Adrenal gland (tissue), 12 donors: ENCODE results near the gene CNNM4. TPM values are rescaled to one million over a fixed set of nuclear protein-coding genes. Genes with fewer than 3 reads are reported as not detected.

Experiments
- DNase-seq, 7 donors: peaks; one replicate each; pipeline ENCODE4 v3.0.0-alpha.2; 2019 to 2020
- H3K27ac ChIP-seq, 5 donors: fragments of 200-600 bp; sonication (generic) in 4 of 5; 1 replicate in 3 of 5; 2 replicates in 2 of 5; pipeline versions ENCODE4 v1.5.1 to v1.8.0; 2016 to 2020; ENCODE audit warnings: mild to moderate bottlenecking in 1 of 5
- H3K27me3 ChIP-seq: fragments of 200-600 bp; 2 replicates; pipeline ENCODE4 v1.8.0; 2021
- H3K36me3 ChIP-seq, 2 donors: fragments of 200-600 bp; replicated peaks in 1 of 2; 1 replicate in 1 of 2; 2 replicates in 1 of 2; pipeline versions ENCODE4 v1.5.1 to v1.8.0; 2018 to 2022
- H3K4me1 ChIP-seq, 2 donors: fragments of 200-600 bp; replicated peaks in 1 of 2; 1 replicate in 1 of 2; 2 replicates in 1 of 2; pipeline versions ENCODE4 v1.5.1 to v1.8.0; 2018 to 2021
- H3K4me3 ChIP-seq, 4 donors: fragments of 200-600 bp; sonication (generic) in 3 of 4; one replicate each; pipeline ENCODE4 v1.5.1; 2016 to 2018
- H3K9me3 ChIP-seq, 3 donors: fragments of 200-600 bp; sonication (generic) in 1 of 3; replicated peaks in 1 of 3; 1 replicate in 2 of 3; 2 replicates in 1 of 3; pipeline versions ENCODE4 v1.5.1 to v1.8.0; 2016 to 2021
- CTCF ChIP-seq, 6 experiments: fragments of 450-650 bp in 4 of 6; fragments of 200-600 bp in 2 of 6; sonication (generic) in 1 of 6; IDR thresholded peaks; 1 replicate in 5 of 6; 2 replicates in 1 of 6; pipeline versions ENCODE4 v1.5.1 to v1.8.0; 2016 to 2021; ENCODE audit warnings: antibody characterized with exemption in 6 of 6, mild to moderate bottlenecking in 2 of 6, moderate library complexity in 1 of 6
- POLR2A ChIP-seq, 2 donors: fragments of 450-650 bp; IDR thresholded peaks; one replicate each; pipeline ENCODE4 v1.6.1; 2017; ENCODE audit warnings: antibody characterized with exemption in 2 of 2, mild to moderate bottlenecking in 2 of 2, moderate library complexity in 1 of 2
- WGBS, 4 donors: extraction: QIAGEN DNeasy Blood & Tissue Kit in 2 of 4; methylation state at CpG; one replicate each; pipeline versions ENCODE4 v1.1.5 to v1.1.7; 2013 to 2017; 5-methylcytosine and 5-hydroxymethylcytosine counted together
- intact Hi-C, 2 donors: fragments of 100-400 bp; cut with DNase I; formaldehyde crosslinking; loops; one replicate each; pipeline versions ENCODE4 v1.14.1 to v1.15.0; 2022 to 2023
- polyA plus RNA-seq, 3 donors: library from polyadenylated mRNA; stranded (reverse); fragments of 200-250 nt in 2 of 3; fragments of 350-450 nt in 1 of 3; fragmentation: Illumina TruSeq in 1 of 3; extraction: RNeasy Lipid Tissue Mini Kit (QIAGEN cat#74804) in 1 of 3; gene quantifications; one replicate each; pipeline ENCODE4 v1.2.3, GENCODE V29; 2013 to 2014
- total RNA-seq, 9 donors: library from RNA; depleted of rRNA in 4 of 9; stranded (reverse); fragments of >200 nt in 4 of 9; fragments of 120-200 nt in 1 of 9; fragmentation: NEBNext Ultra II Directional in 1 of 9; extraction: Animal tissue kit (Norgen Biotek cat#: 25700) in 1 of 9; gene quantifications; one replicate each; pipeline versions ENCODE4 v1.1.0 to v1.2.4, GENCODE V29; 2013 to 2023
- donor health status: healthy with polysubstance abuse.
- donor health status: Bipolar disorder and iron deficiency.
- donor health status: DM: yes; HTN: yes; CAD: no.
- donor health status: DM: no; HTN: no; CAD: no.
- donor health status: DM: no; HTN: no; CAD: no.
- donor health status: DM: yes; HTN: yes; CAD: no.

The CNNM4 gene
- total and polyA plus RNA-seq, 12 donors = 2.2 to 7.7 (median 4.4) TPM

DNA sequence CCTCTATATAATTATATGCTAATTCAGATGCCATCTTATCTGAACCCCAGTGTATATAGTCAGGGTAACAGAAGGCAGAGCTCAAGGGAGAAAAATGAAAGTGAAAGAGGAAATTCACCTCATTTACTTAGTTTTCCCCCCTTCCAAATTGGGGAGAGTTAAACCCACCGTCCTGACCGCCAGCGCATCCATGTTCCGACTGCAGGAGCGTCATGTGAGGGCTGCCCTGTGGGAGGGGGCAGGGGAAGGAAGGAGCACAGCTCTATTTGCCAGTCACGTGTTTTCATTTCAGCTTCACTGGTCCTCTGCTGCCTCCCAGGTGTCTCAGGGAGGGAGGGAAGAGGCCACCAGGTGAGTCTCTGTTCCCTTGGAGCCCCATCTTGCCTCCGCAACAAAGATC lies 13.2 kb downstream of the CNNM4 start:
- no peaks in the 10 kb centered on the region for H3K27me3 ChIP-seq
- intact Hi-C loops = no loop called here
- no peak overlapping the region for H3K4me3 ChIP-seq
- no peak for DNase-seq
- no peak overlapping the region for H3K27ac ChIP-seq
- H3K36me3 ChIP-seq = no peaks in the 10 kb centered on the region
- TF ChIP-seq POLR2A (IDR thresholded peaks at IDR 0.05) (no peak), CTCF (IDR thresholded peaks at IDR 0.05) (no peak)
- H3K9me3 ChIP-seq = no peaks in the 10 kb centered on the region
- H3K4me1 ChIP-seq = no peaks in the 10 kb centered on the region
- 68 to 82% (median 75%) methylated on average over 7 of the region's 7 CpGs for WGBS, 4 donors

GRCh38 chr2:96775160-96775559 lies 14.5 kb downstream of the CNNM4 start:
- 0 to 93% (median 25%) methylated on average over 1 of the region's 1 CpG for WGBS, 4 donors
- no peaks in the 10 kb centered on the region for H3K4me1 ChIP-seq

DNA sequence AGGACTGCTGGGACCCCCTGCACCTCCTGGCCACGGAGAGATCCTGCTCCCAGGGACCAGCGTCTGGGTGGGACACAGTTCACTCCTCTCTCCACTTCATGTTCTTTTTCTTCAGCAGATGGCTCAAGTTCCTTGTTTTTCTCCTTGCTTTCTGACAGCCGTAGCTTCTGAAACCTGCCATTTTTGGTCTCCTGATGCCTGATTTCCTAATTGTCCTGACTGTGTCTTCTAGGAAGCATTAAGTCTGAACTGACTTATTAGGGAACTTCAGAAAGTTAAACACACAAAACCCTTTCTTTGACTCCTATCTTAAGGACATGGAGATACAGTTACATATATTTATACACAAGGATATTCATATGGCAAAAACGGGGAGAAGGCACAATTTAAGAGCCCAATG lies 22.7 kb downstream of the CNNM4 start:
- intact Hi-C loops = no loop called here
- WGBS, 4 donors = 66 to 79% (median 74%) methylated on average over 4 of the region's 4 CpGs

More at GRCh38 chr2:96775160-96775559, 14.5 kb downstream of the CNNM4 start:
- DNase-seq = no peak
- Histone ChIP-seq H3K27me3 (no peaks in the 10 kb centered on the region), H3K36me3 (no peaks in the 10 kb centered on the region), H3K4me3 (no peak overlapping the region), H3K27ac (no peak overlapping the region), H3K9me3 (no peaks in the 10 kb centered on the region)
- intact Hi-C loops = no loop called here
- no peak for TF ChIP-seq POLR2A (IDR thresholded peaks at IDR 0.05)
- TF ChIP-seq CTCF (IDR thresholded peaks at IDR 0.05) = no peak

GRCh38 chr2:96787411-96787810 lies 26.7 kb downstream of the CNNM4 start:
- intact Hi-C loops = no loop called here
- 92 to 98% (median 93%) methylated on average over 3 of the region's 3 CpGs for WGBS, 4 donors
- Histone ChIP-seq H3K27me3 (no peaks in the 10 kb centered on the region), H3K4me3 (no peak overlapping the region), H3K36me3 (no peaks in the 10 kb centered on the region), H3K27ac (peak overlapping the region in 2 of 5 donors; percentile 4 to 43), H3K4me1 (peaks cover 14 to 25% of the 10 kb centered on the region in 2 donors), H3K9me3 (no peaks in the 10 kb centered on the region)
- TF ChIP-seq POLR2A (IDR thresholded peaks at IDR 0.05) (no peak), CTCF (IDR thresholded peaks at IDR 0.05) (no peak)
- no peak for DNase-seq

More for the DNA sequence above, 22.7 kb downstream of the CNNM4 start:
- H3K27ac ChIP-seq = no peak overlapping the region
- H3K36me3 ChIP-seq = no peaks in the 10 kb centered on the region
- TF ChIP-seq POLR2A (IDR thresholded peaks at IDR 0.05) (no peak), CTCF (IDR thresholded peaks at IDR 0.05) (no peak)
- H3K4me3 ChIP-seq = no peak overlapping the region
- peaks cover 10 to 20% of the 10 kb centered on the region in 2 donors for H3K4me1 ChIP-seq
- DNase-seq = no peak
- no peaks in the 10 kb centered on the region for H3K27me3 ChIP-seq
- H3K9me3 ChIP-seq = no peaks in the 10 kb centered on the region
